ENCODE results near the gene GPR61. TPM values are rescaled to one million over a fixed set of nuclear protein-coding genes. Genes with fewer than 3 reads are reported as not detected.

The GPR61 gene
- total and polyA plus RNA-seq, 9 of the 15 experiments (the other 6 are each of a cell fraction or from before 2014, with no cell fraction given): 0.04 to 1.1 (median 0.25) TPM; not detected in 4

DNA sequence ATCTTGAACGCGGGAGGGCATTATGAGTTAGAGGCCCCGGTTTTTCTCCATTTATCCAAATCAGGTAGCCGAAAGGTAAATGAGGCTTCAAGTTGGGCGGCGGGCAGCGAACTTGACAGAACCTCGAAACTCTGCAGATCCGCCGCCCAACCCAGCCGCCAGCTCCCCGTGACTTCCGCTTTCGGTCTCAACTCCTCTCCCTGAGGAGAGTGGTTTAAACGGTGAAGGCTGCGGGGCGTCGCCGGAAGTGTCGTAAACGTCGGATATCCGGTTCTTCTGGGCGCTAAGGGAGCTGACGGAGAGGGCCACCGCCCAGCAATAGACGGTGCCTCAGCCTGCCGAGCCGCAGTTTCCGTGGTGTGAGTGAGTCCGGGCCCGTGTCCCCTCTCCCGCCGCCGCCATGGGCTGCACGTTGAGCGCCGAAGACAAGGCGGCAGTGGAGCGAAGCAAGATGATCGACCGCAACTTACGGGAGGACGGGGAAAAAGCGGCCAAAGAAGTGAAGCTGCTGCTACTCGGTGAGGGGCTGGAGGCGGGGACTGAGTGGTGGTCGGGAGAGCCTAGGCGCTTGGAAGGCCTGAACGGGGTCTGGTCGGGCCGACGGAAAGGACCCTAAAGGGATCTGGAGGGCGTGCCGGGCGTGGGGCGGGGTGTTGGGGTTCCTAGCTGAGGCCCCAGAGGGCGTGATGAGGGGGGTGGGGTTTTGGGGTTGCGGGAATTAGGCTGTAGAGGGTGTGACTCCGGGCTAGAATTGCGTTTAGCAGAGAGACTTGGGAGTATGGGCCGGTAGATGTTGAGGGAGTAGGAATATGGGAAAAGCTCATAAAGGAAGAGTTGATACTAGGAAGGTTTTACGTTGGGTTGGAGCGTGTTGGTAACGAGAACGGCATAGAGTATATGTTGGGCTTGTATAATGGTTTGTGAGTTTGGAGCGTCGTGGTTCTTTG, 8.9 kb downstream of the GPR61 start, which contains the start of gene GNAI3 (continued):
- TF ChIP-seq, protein P1, sequence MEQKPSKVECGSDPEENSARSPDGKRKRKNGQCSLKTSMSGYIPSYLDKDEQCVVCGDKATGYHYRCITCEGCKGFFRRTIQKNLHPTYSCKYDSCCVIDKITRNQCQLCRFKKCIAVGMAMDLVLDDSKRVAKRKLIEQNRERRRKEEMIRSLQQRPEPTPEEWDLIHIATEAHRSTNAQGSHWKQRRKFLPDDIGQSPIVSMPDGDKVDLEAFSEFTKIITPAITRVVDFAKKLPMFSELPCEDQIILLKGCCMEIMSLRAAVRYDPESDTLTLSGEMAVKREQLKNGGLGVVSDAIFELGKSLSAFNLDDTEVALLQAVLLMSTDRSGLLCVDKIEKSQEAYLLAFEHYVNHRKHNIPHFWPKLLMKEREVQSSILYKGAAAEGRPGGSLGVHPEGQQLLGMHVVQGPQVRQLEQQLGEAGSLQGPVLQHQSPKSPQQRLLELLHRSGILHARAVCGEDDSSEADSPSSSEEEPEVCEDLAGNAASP (IDR thresholded peaks at IDR 0.05): no peak
- TF ChIP-seq RHOXF2B (CRISPR knock-in tag; conservative IDR thresholded peaks at IDR 0.05): no peak
- TF ChIP-seq HDAC3 (IDR thresholded peaks at IDR 0.05; ENCODE audit: borderline replicate concordance, partially characterized antibody): no peak
- TF ChIP-seq SMARCB1 (IDR thresholded peaks at IDR 0.05; ENCODE audit: insufficient read length, low read depth): no peak
- TF ChIP-seq EHMT2 (IDR thresholded peaks at IDR 0.05): peak; percentile 77
- no peak for TF ChIP-seq CCAR2 (IDR thresholded peaks at IDR 0.05; ENCODE audit: low read depth, low read length)
- no peak for TF ChIP-seq HIVEP1 (CRISPR knock-in tag; IDR thresholded peaks at IDR 0.05)
- TF ChIP-seq FOSL1 (tag; conservative IDR thresholded peaks at IDR 0.05): peak; percentile 53
- TF ChIP-seq ZEB2 (IDR thresholded peaks at IDR 0.05): no peak
- TF ChIP-seq CXXC5 (CRISPR knock-in tag; IDR thresholded peaks at IDR 0.05): peak; percentile 73
- TF ChIP-seq ZNF124 (CRISPR knock-in tag; IDR thresholded peaks at IDR 0.05): 0 out of 2 replicates have a peak, but pooled peaks have one; percentile 52
- TF ChIP-seq CEBPG (CRISPR knock-in tag; IDR thresholded peaks at IDR 0.05): no peak
- TF ChIP-seq CEBPG (tag; conservative IDR thresholded peaks at IDR 0.05 in 1 of 2, IDR thresholded peaks at IDR 0.05 in 1 of 2): no peak
- TF ChIP-seq, protein P2, sequence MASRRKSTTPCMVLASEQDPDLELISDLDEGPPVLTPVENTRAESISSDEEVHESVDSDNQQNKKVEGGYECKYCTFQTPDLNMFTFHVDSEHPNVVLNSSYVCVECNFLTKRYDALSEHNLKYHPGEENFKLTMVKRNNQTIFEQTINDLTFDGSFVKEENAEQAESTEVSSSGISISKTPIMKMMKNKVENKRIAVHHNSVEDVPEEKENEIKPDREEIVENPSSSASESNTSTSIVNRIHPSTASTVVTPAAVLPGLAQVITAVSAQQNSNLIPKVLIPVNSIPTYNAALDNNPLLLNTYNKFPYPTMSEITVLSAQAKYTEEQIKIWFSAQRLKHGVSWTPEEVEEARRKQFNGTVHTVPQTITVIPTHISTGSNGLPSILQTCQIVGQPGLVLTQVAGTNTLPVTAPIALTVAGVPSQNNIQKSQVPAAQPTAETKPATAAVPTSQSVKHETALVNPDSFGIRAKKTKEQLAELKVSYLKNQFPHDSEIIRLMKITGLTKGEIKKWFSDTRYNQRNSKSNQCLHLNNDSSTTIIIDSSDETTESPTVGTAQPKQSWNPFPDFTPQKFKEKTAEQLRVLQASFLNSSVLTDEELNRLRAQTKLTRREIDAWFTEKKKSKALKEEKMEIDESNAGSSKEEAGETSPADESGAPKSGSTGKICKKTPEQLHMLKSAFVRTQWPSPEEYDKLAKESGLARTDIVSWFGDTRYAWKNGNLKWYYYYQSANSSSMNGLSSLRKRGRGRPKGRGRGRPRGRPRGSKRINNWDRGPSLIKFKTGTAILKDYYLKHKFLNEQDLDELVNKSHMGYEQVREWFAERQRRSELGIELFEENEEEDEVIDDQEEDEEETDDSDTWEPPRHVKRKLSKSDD (conservative IDR thresholded peaks at IDR 0.05; ENCODE audit: low read length): no peak
- TF ChIP-seq FOXM1 (IDR thresholded peaks at IDR 0.05; ENCODE audit: low read depth): peak; percentile 64; the same call in 1 of the 2 replicates
- no peak for TF ChIP-seq FOXM1 (CRISPR knock-in tag; IDR thresholded peaks at IDR 0.05; ENCODE audit: low read depth)
- TF ChIP-seq TEAD1 (CRISPR knock-in tag; IDR thresholded peaks at IDR 0.05): peak in 1 of 2 experiments; percentile 27; a peak in 1 of 4 replicates
- no peak for TF ChIP-seq JUNB (CRISPR knock-in tag; conservative IDR thresholded peaks at IDR 0.05)
- peak; percentile 61 to 82 for TF ChIP-seq MAZ (CRISPR knock-in tag; conservative IDR thresholded peaks at IDR 0.05 in 1 of 2, IDR thresholded peaks at IDR 0.05 in 1 of 2)
- no peak for TF ChIP-seq ZNF584 (CRISPR knock-in tag; IDR thresholded peaks at IDR 0.05; ENCODE audit: low read depth)
- TF ChIP-seq, protein P3, sequence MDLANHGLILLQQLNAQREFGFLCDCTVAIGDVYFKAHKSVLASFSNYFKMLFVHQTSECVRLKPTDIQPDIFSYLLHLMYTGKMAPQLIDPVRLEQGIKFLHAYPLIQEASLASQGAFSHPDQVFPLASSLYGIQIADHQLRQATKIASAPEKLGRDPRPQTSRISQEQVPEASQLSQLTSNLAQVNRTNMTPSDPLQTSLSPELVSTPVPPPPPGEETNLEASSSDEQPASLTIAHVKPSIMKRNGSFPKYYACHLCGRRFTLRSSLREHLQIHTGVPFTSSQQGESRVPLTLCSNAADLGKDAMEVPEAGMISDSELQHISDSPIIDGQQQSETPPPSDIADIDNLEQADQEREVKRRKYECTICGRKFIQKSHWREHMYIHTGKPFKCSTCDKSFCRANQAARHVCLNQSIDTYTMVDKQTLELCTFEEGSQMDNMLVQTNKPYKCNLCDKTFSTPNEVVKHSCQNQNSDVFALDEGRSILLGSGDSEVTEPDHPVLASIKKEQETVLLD (IDR thresholded peaks at IDR 0.05): no peak
- TF ChIP-seq ZNF764 (CRISPR knock-in tag; IDR thresholded peaks at IDR 0.05; ENCODE audit: low read depth): no peak

Data from K562 (cell line).